Parathyroid adenoma (tissue), 2 donors: ENCODE measurements around the gene PTPRN.

Experiments
- H2AFZ ChIP-seq: fragments of 300-600 bp; sonication (generic); one replicate; pipeline ENCODE4 v1.7.0; 2017; ENCODE audit warnings: antibody characterized with exemption, mild to moderate bottlenecking
- H3K27ac ChIP-seq: fragments of 300-600 bp; sonication (generic); one replicate; pipeline ENCODE4 v1.7.0; 2017
- H3K27me3 ChIP-seq: fragments of 300-600 bp; sonication (generic); one replicate; pipeline ENCODE4 v1.7.0; 2017; ENCODE audit warnings: low read length; ENCODE audit not compliant: control insufficient read depth, insufficient read depth
- H3K36me3 ChIP-seq: fragments of 300-600 bp; sonication (generic); one replicate; pipeline ENCODE4 v1.7.0; 2017; ENCODE audit warnings: low read length; ENCODE audit not compliant: control insufficient read depth, insufficient read depth
- H3K4me1 ChIP-seq: fragments of 300-600 bp; sonication (generic); one replicate; pipeline ENCODE4 v1.7.0; 2017; ENCODE audit warnings: control low read depth
- H3K4me2 ChIP-seq: fragments of 300-600 bp; sonication (generic); one replicate; pipeline ENCODE4 v1.7.0; 2017; ENCODE audit warnings: low read length
- H3K4me3 ChIP-seq: fragments of 300-600 bp; sonication (generic); one replicate; pipeline ENCODE4 v1.7.0; 2017; ENCODE audit warnings: low read depth, low read length
- H3K79me2 ChIP-seq: fragments of 300-600 bp; sonication (generic); one replicate; pipeline ENCODE4 v1.7.0; 2017; ENCODE audit warnings: control low read depth
- H3K9ac ChIP-seq: fragments of 300-600 bp; sonication (generic); one replicate; pipeline ENCODE4 v1.7.0; 2017; ENCODE audit warnings: mild to moderate bottlenecking
- H3K9me3 ChIP-seq: fragments of 300-600 bp; sonication (generic); one replicate; pipeline ENCODE4 v1.7.0; 2017; ENCODE audit warnings: low read length; ENCODE audit not compliant: control insufficient read depth
- TF ChIP-seq, protein P1 (sequence below): fragments of 300-600 bp; sonication (generic); IDR thresholded peaks from one replicate; pipeline ENCODE4 v1.7.0; 2017; ENCODE audit warnings: antibody characterized with exemption, mild to moderate bottlenecking
- donor health status: primary hyperparathyroidism.

The PTPRN gene

DNA sequence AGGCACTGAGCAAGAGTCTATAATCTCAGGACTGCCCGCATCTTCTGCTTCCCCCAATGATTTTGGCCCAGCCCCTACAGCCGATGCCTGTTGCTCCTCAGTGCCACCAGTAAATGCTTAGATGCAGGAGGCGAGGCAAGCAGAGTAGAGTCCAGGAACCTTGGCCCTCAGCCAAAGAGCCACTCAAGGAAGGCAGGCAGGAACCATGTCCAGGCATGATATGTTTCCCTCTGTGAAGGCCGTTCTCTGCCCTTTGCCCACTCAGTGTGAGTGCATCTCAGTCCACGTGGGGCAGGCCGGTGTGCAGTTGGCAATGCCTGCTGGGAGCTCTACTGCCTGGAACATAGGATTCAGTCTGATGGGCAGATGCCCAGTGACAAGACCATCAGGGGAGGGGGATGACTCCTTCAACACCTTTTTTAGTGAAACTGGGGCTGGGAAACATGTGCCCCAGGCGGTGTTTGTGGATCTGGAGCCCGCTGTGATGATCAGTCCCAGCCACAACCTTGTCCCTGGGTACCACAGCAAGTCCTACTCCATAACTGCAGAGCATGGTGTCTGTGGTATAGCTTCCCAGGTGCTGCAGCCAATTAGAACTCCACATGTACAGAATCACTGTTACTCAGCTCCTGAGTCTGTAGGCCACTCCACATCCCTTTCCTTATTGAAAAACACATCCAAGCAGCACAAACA lies 39.7 kb downstream of the PTPRN start:
- H3K4me1 ChIP-seq = peaks cover 3% of the 10 kb centered on the region
- TF ChIP-seq, protein P1, sequence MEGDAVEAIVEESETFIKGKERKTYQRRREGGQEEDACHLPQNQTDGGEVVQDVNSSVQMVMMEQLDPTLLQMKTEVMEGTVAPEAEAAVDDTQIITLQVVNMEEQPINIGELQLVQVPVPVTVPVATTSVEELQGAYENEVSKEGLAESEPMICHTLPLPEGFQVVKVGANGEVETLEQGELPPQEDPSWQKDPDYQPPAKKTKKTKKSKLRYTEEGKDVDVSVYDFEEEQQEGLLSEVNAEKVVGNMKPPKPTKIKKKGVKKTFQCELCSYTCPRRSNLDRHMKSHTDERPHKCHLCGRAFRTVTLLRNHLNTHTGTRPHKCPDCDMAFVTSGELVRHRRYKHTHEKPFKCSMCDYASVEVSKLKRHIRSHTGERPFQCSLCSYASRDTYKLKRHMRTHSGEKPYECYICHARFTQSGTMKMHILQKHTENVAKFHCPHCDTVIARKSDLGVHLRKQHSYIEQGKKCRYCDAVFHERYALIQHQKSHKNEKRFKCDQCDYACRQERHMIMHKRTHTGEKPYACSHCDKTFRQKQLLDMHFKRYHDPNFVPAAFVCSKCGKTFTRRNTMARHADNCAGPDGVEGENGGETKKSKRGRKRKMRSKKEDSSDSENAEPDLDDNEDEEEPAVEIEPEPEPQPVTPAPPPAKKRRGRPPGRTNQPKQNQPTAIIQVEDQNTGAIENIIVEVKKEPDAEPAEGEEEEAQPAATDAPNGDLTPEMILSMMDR = no peak
- H3K9me3 ChIP-seq = no peaks in the 10 kb centered on the region
- no peak overlapping the region for H2AFZ ChIP-seq
- no peak overlapping the region for H3K27ac ChIP-seq
- no peaks in the 10 kb centered on the region for H3K27me3 ChIP-seq
- H3K79me2 ChIP-seq = no peaks in the 10 kb centered on the region
- H3K4me3 ChIP-seq = no peak overlapping the region
- H3K9ac ChIP-seq = no peak overlapping the region
- H3K36me3 ChIP-seq = no peaks in the 10 kb centered on the region
- H3K4me2 ChIP-seq = no peak overlapping the region

DNA sequence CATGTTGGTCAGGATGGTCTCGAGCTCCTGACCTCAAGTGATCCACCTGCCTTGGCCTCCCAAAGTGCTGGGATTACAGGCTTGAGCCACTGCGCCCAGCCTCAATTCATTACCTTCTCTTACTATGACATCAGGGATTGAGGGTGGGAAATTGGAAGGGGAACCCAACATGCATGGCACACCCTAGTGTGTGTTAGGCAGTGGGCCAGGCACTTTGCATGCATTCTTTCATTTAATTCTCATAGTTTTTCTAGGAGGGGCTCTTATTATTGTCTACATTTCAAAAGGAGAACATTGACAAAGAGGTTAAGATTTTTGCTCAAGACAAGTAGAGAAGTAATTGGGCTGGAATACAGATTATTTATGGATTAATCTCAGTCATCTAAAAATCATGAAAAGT lies 40.9 kb downstream of the PTPRN start:
- Histone ChIP-seq H3K27ac (no peak overlapping the region), H3K9ac (no peak overlapping the region), H3K4me3 (no peak overlapping the region), H2AFZ (no peak overlapping the region), H3K36me3 (no peaks in the 10 kb centered on the region), H3K4me1 (no peaks in the 10 kb centered on the region), H3K79me2 (no peaks in the 10 kb centered on the region), H3K27me3 (no peaks in the 10 kb centered on the region), H3K4me2 (no peak overlapping the region), H3K9me3 (no peaks in the 10 kb centered on the region)
- TF ChIP-seq, protein P1 = no peak

DNA sequence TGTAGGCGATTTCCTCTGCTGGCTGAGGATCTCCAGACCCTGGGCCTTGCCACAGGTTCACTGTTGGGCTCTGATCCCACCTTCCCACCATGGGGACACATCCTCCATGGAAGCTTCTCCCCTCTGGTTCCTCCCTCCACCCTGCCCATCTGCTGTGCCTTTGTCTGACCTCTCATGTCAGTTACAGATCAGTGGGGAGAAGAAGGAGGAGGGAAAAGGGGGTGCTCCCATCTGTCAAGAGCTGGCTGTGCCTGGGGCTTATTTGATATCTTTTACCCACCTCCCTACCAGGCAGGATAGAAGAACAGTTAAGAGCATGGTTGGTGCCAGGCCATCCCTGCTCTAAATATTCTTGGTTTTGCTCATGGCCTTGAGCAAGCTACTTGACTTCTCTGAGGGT lies 42.3 kb downstream of the PTPRN start:
- H3K4me3 ChIP-seq = no peak overlapping the region
- TF ChIP-seq, protein P1 = no peak

DNA sequence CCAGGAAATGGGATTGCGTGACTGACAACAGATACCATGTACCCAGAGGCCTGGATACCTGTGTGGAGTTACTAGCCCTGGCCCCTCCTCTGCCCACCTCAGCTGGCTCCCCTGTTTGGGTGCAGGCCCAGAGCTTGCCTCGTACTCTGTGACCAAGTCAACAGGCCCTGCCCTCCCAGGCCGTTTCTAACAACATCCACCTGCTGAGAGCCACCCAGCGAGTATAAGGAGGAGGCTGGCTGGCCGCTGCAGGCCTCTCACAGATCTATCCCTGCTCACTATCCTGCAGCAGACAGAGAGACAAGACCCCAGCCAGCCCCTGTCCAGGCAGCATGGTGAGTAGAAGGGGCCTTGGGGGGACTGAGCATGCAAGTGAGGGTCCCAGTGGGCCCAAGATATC lies 43.0 kb downstream of the PTPRN start:
- no peak overlapping the region for H2AFZ ChIP-seq
- H3K9ac ChIP-seq = no peak overlapping the region
- no peak overlapping the region for H3K4me3 ChIP-seq
- no peaks in the 10 kb centered on the region for H3K27me3 ChIP-seq
- H3K4me2 ChIP-seq = no peak overlapping the region
- H3K36me3 ChIP-seq = no peaks in the 10 kb centered on the region
- H3K79me2 ChIP-seq = no peaks in the 10 kb centered on the region
- H3K27ac ChIP-seq = no peak overlapping the region
- H3K9me3 ChIP-seq = no peaks in the 10 kb centered on the region
- H3K4me1 ChIP-seq = no peaks in the 10 kb centered on the region
- TF ChIP-seq, protein P1 = no peak

More for the DNA sequence above, 42.3 kb downstream of the PTPRN start:
- Histone ChIP-seq H3K4me2 (no peak overlapping the region), H3K36me3 (no peaks in the 10 kb centered on the region), H3K79me2 (no peaks in the 10 kb centered on the region), H3K4me1 (no peaks in the 10 kb centered on the region), H3K9ac (no peak overlapping the region), H3K27me3 (no peaks in the 10 kb centered on the region), H3K27ac (no peak overlapping the region), H3K9me3 (no peaks in the 10 kb centered on the region), H2AFZ (no peak overlapping the region)
